Tibial nerve (tissue), 4 donors: ENCODE data around the gene MUC13. TPM values are rescaled to one million over a fixed set of nuclear protein-coding genes. Genes with fewer than 3 reads are reported as not detected.

ENCODE experiments used
- DNase-seq, 2 donors: peaks; one replicate each; pipeline ENCODE4 v3.0.0-alpha.2; 2019; ENCODE audit warnings: low spot score in 2 of 2
- H3K27ac ChIP-seq, 4 donors: fragments of 200-600 bp; sonication (generic) in 3 of 4; one replicate each; pipeline ENCODE4 v1.5.1; 2017 to 2019; ENCODE audit warnings: mild to moderate bottlenecking in 1 of 4
- H3K27me3 ChIP-seq, 2 donors: fragments of 200-600 bp; sonication (generic) in 1 of 2; one replicate each; pipeline versions ENCODE4 v1.5.1 to v1.6.0; 2017 to 2019
- H3K36me3 ChIP-seq, 3 donors: fragments of 200-600 bp; sonication (generic); one replicate each; pipeline ENCODE4 v1.5.1; 2018 to 2019
- H3K4me1 ChIP-seq, 4 donors: fragments of 200-600 bp; sonication (generic) in 3 of 4; one replicate each; pipeline ENCODE4 v1.5.1; 2017 to 2019
- H3K4me3 ChIP-seq, 4 donors: fragments of 200-600 bp; sonication (generic) in 3 of 4; one replicate each; pipeline ENCODE4 v1.5.1; 2017 to 2019; ENCODE audit warnings: mild to moderate bottlenecking in 1 of 4, moderate library complexity in 1 of 4
- H3K9me3 ChIP-seq, 4 donors: fragments of 200-600 bp; sonication (generic) in 3 of 4; one replicate each; pipeline ENCODE4 v1.5.1; 2017 to 2019
- EP300 ChIP-seq, 2 donors: sonication (generic); formaldehyde crosslinking; IDR thresholded peaks; one replicate each; pipeline ENCODE4 v1.6.1; 2017; ENCODE audit warnings: antibody characterized with exemption in 2 of 2, mild to moderate bottlenecking in 1 of 2
- POLR2A ChIP-seq, 2 donors: fragments of 450-650 bp; IDR thresholded peaks; one replicate each; pipeline ENCODE4 v1.6.1; 2017; ENCODE audit warnings: antibody characterized with exemption in 2 of 2, mild to moderate bottlenecking in 2 of 2, moderate library complexity in 2 of 2
- WGBS, 2 donors: methylation state at CpG; one replicate each; pipeline ENCODE4 v1.1.5; 2018; 5-methylcytosine and 5-hydroxymethylcytosine counted together
- total RNA-seq, 4 donors: library from RNA; depleted of rRNA; stranded (reverse); fragments of >200 nt; gene quantifications; one replicate each; pipeline ENCODE4 v1.1.0, GENCODE V29; 2016
- TF ChIP-seq, protein P1 (sequence below), 5 experiments: fragments of 200-600 bp in 3 of 5; fragments of 450-650 bp in 2 of 5; sonication (generic) in 3 of 5; IDR thresholded peaks; one replicate each; pipeline ENCODE4 v1.5.1; 2016 to 2019; ENCODE audit warnings: antibody characterized with exemption in 5 of 5, mild to moderate bottlenecking in 3 of 5, moderate library complexity in 2 of 5

The MUC13 gene
- total RNA-seq, 4 donors from 2014 or later, result not detected

- Histone ChIP-seq H3K36me3 (no peaks in the 10 kb centered on the region), H3K4me3 (peak overlapping the region; percentile 60 to 88 (median 70)), H3K27ac (peak overlapping the region; percentile 75 to 90 (median 88)), H3K27me3 (no peaks in the 10 kb centered on the region), H3K9me3 (no peaks in the 10 kb centered on the region), H3K4me1 (peaks cover 0 to 43% (median 9%) of the 10 kb centered on the region in 4 donors)
- WGBS, 2 donors, result 25 to 30% methylated on average over 17 of the region's 17 CpGs
- TF ChIP-seq POLR2A (IDR thresholded peaks at IDR 0.05) (no peak), EP300 (IDR thresholded peaks at IDR 0.05) (no peak)
- TF ChIP-seq, protein P1, sequence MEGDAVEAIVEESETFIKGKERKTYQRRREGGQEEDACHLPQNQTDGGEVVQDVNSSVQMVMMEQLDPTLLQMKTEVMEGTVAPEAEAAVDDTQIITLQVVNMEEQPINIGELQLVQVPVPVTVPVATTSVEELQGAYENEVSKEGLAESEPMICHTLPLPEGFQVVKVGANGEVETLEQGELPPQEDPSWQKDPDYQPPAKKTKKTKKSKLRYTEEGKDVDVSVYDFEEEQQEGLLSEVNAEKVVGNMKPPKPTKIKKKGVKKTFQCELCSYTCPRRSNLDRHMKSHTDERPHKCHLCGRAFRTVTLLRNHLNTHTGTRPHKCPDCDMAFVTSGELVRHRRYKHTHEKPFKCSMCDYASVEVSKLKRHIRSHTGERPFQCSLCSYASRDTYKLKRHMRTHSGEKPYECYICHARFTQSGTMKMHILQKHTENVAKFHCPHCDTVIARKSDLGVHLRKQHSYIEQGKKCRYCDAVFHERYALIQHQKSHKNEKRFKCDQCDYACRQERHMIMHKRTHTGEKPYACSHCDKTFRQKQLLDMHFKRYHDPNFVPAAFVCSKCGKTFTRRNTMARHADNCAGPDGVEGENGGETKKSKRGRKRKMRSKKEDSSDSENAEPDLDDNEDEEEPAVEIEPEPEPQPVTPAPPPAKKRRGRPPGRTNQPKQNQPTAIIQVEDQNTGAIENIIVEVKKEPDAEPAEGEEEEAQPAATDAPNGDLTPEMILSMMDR (IDR thresholded peaks at IDR 0.05), result no peak
- DNase-seq, result no peak
Observed at GRCh38 chr3:124885466-124886167, 48.9 kb downstream of the MUC13 start.

DNA sequence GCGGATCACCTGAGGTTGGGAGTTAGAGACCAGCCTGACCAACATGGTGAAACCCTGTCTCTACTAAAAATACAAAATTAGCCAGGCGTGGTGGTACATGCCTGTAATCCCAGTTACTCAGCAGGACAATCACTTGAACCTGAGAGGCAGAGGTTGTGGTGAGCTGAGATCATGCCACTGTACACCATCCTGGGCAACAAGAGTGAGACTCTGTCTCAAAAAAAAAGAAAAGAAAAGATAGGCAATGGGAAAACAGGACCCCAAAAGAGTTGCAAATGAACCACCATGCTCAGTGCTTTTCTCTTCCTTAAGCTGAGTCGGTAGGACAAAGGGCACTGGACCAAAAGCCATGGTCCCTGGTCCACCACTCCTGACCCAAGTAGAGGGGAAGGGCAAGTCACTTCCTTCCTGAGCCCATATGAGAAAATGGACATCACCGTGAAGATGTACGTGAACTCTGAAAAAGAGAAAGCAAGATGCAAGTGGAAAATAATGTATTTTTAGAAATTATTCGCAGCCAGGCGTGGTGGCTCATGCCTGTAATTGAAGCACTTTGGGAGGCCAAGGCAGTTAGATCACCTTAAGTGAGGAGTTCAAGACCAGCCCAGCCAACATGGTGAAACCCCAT is 50.0 kb downstream of the MUC13 start:
- no peak for TF ChIP-seq POLR2A (IDR thresholded peaks at IDR 0.05)
- TF ChIP-seq, protein P1 (IDR thresholded peaks at IDR 0.05), result no peak
- TF ChIP-seq EP300 (IDR thresholded peaks at IDR 0.05), result no peak
- no peak overlapping the region for H3K4me3 ChIP-seq
- 81 to 88% methylated on average over 7 of the region's 7 CpGs for WGBS, 2 donors
- H3K27ac ChIP-seq, result no peak overlapping the region
- DNase-seq, result no peak
- H3K36me3 ChIP-seq, result no peaks in the 10 kb centered on the region
- H3K27me3 ChIP-seq, result no peaks in the 10 kb centered on the region
- H3K4me1 ChIP-seq, result peaks cover 0 to 53% (median 9%) of the 10 kb centered on the region in 4 donors
- no peaks in the 10 kb centered on the region for H3K9me3 ChIP-seq

GRCh38 chr3:124883766-124884473 is 50.6 kb downstream of the MUC13 start:
- Histone ChIP-seq H3K4me3 (no peak overlapping the region), H3K4me1 (peaks cover 0 to 59% (median 15%) of the 10 kb centered on the region in 4 donors), H3K27ac (peak overlapping the region in 1 of 4 donors; percentile 15), H3K9me3 (no peaks in the 10 kb centered on the region), H3K27me3 (no peaks in the 10 kb centered on the region), H3K36me3 (no peaks in the 10 kb centered on the region)
- TF ChIP-seq, protein P1 (IDR thresholded peaks at IDR 0.05), result no peak
- TF ChIP-seq POLR2A (IDR thresholded peaks at IDR 0.05) (no peak), EP300 (IDR thresholded peaks at IDR 0.05) (no peak)
- 78 to 82% methylated on average over 7 of the region's 7 CpGs for WGBS, 2 donors
- no peak for DNase-seq

- 71 to 86% methylated on average over 13 of the region's 13 CpGs for WGBS, 2 donors
- no peak for DNase-seq
Observed at GRCh38 chr3:124882816-124883747, 51.5 kb downstream of the MUC13 start.

More at GRCh38 chr3:124882816-124883747, 51.5 kb downstream of the MUC13 start:
- Histone ChIP-seq H3K4me1 (peaks cover 0 to 68% (median 21%) of the 10 kb centered on the region in 4 donors), H3K4me3 (no peak overlapping the region), H3K27ac (peak overlapping the region in 1 of 4 donors; percentile 22), H3K9me3 (no peaks in the 10 kb centered on the region), H3K27me3 (no peaks in the 10 kb centered on the region), H3K36me3 (no peaks in the 10 kb centered on the region)
- no peak for TF ChIP-seq POLR2A (IDR thresholded peaks at IDR 0.05)
- TF ChIP-seq, protein P1 (IDR thresholded peaks at IDR 0.05), result no peak
